ENCODE results near the gene FAM241A. TPM values are rescaled to one million over a fixed set of nuclear protein-coding genes. Genes with fewer than 3 reads are reported as not detected.

Gene FAM241A
- total and polyA plus RNA-seq, 9 of the 15 experiments (the other 6 are each of a cell fraction or from before 2014, with no cell fraction given), result 2.3 to 8.5 (median 5.3) TPM

DNA sequence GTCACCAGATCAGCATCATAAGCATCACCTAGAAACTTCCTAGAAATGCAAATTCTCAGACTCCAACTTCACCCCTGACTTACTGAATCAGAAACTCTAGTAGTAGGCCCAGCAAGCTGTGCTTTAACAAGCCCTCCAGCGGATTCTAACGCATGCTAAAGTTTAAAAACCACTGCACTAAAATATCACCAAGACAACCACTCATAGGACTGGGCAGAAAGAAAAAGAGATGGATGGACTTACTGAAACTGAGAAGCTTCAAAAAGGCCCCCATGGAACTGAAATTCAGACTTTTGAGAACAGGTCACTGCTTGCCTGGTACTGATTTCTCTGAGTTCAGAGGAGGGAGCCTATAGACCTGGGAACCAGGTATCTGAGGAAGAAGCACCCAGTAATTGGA lies 40.1 kb downstream of the FAM241A start:
- no peaks in the 10 kb centered on the region for H3K9me1 ChIP-seq (ENCODE audit: control insufficient read depth, insufficient read depth, low read length)
- no peaks in the 10 kb centered on the region for H3K4me1 ChIP-seq (replicated peaks in 1 of 2; ENCODE audit: control insufficient read depth in 2 of 2, insufficient read depth in 2 of 2, low read length in 2 of 2)
- H3K9me3 ChIP-seq (replicated peaks; ENCODE audit: control insufficient read depth, insufficient read depth, low read depth, low read length), result no peaks in the 10 kb centered on the region
- H3K27me3 ChIP-seq (ENCODE audit: control insufficient read depth in 2 of 2, insufficient read depth in 2 of 2, low read length in 2 of 2), result no peaks in the 10 kb centered on the region
- no peak overlapping the region for H3K4me3 ChIP-seq
- H2AFZ ChIP-seq (ENCODE audit: low read depth, low read length), result no peak overlapping the region
- ChIA-PET POLR2A (interaction anchor here (0.6 kb wide), 1 partner anchor 121 kb away, joined by 3 read pairs; no protein-coding TSS in a partner anchor), CTCF (ENCODE audit: low intra/inter-chr PET ratio) (no interaction called here)
- in situ Hi-C loops (cut with MboI), result no loop called here
- no peak overlapping the region for H3K27ac ChIP-seq (ENCODE audit: extremely low read depth, low read depth, low read length)
- DNase-seq (ENCODE audit: extremely low read depth in 1 of 4, low spot score in 3 of 4) (no peak), ATAC-seq (no peak), FAIRE-seq (no peak)
- H3K36me3 ChIP-seq (ENCODE audit: control insufficient read depth, insufficient read depth, low read length), result peaks cover 19% of the 10 kb centered on the region; the same call in 1 of the 3 replicates
- no peaks in the 10 kb centered on the region for H4K20me1 ChIP-seq (replicated peaks; ENCODE audit: control insufficient read depth, insufficient read depth, low read length)
- no peak overlapping the region for H3K4me2 ChIP-seq (ENCODE audit: insufficient read depth, low read length)
- no TSS peak for BruUV-seq (replicated peaks)
- H3K9ac ChIP-seq (ENCODE audit: insufficient read depth in 1 of 2, low read depth in 2 of 2, low read length in 2 of 2), result no peak overlapping the region
- 100% methylated on average over 2 of the region's 2 CpGs for WGBS (ENCODE audit: insufficient coverage, low coverage, missing lambda C conversion rate)
- no peaks in the 10 kb centered on the region for H3K79me2 ChIP-seq (ENCODE audit: control insufficient read depth, insufficient read depth, low read length)
- TF ChIP-seq ESRRA (IDR thresholded peaks at IDR 0.05; ENCODE audit: borderline replicate concordance, low read depth) (no peak), POLR2G (IDR thresholded peaks at IDR 0.05; ENCODE audit: low read depth, low read length) (no peak), TCF3 (CRISPR knock-in tag; IDR thresholded peaks at IDR 0.05) (no peak), HNRNPLL (IDR thresholded peaks at IDR 0.05; ENCODE audit: low read depth, low read length, poor library complexity, severe bottlenecking) (no peak), CEBPG (CRISPR knock-in tag; IDR thresholded peaks at IDR 0.05) (no peak), CEBPG (tag; conservative IDR thresholded peaks at IDR 0.05 in 1 of 2, IDR thresholded peaks at IDR 0.05 in 1 of 2) (no peak)
- TF ChIP-seq, protein P1, sequence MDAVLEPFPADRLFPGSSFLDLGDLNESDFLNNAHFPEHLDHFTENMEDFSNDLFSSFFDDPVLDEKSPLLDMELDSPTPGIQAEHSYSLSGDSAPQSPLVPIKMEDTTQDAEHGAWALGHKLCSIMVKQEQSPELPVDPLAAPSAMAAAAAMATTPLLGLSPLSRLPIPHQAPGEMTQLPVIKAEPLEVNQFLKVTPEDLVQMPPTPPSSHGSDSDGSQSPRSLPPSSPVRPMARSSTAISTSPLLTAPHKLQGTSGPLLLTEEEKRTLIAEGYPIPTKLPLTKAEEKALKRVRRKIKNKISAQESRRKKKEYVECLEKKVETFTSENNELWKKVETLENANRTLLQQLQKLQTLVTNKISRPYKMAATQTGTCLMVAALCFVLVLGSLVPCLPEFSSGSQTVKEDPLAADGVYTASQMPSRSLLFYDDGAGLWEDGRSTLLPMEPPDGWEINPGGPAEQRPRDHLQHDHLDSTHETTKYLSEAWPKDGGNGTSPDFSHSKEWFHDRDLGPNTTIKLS (IDR thresholded peaks at IDR 0.05; ENCODE audit: borderline replicate concordance, low read depth), result no peak
- TF ChIP-seq, protein P2, sequence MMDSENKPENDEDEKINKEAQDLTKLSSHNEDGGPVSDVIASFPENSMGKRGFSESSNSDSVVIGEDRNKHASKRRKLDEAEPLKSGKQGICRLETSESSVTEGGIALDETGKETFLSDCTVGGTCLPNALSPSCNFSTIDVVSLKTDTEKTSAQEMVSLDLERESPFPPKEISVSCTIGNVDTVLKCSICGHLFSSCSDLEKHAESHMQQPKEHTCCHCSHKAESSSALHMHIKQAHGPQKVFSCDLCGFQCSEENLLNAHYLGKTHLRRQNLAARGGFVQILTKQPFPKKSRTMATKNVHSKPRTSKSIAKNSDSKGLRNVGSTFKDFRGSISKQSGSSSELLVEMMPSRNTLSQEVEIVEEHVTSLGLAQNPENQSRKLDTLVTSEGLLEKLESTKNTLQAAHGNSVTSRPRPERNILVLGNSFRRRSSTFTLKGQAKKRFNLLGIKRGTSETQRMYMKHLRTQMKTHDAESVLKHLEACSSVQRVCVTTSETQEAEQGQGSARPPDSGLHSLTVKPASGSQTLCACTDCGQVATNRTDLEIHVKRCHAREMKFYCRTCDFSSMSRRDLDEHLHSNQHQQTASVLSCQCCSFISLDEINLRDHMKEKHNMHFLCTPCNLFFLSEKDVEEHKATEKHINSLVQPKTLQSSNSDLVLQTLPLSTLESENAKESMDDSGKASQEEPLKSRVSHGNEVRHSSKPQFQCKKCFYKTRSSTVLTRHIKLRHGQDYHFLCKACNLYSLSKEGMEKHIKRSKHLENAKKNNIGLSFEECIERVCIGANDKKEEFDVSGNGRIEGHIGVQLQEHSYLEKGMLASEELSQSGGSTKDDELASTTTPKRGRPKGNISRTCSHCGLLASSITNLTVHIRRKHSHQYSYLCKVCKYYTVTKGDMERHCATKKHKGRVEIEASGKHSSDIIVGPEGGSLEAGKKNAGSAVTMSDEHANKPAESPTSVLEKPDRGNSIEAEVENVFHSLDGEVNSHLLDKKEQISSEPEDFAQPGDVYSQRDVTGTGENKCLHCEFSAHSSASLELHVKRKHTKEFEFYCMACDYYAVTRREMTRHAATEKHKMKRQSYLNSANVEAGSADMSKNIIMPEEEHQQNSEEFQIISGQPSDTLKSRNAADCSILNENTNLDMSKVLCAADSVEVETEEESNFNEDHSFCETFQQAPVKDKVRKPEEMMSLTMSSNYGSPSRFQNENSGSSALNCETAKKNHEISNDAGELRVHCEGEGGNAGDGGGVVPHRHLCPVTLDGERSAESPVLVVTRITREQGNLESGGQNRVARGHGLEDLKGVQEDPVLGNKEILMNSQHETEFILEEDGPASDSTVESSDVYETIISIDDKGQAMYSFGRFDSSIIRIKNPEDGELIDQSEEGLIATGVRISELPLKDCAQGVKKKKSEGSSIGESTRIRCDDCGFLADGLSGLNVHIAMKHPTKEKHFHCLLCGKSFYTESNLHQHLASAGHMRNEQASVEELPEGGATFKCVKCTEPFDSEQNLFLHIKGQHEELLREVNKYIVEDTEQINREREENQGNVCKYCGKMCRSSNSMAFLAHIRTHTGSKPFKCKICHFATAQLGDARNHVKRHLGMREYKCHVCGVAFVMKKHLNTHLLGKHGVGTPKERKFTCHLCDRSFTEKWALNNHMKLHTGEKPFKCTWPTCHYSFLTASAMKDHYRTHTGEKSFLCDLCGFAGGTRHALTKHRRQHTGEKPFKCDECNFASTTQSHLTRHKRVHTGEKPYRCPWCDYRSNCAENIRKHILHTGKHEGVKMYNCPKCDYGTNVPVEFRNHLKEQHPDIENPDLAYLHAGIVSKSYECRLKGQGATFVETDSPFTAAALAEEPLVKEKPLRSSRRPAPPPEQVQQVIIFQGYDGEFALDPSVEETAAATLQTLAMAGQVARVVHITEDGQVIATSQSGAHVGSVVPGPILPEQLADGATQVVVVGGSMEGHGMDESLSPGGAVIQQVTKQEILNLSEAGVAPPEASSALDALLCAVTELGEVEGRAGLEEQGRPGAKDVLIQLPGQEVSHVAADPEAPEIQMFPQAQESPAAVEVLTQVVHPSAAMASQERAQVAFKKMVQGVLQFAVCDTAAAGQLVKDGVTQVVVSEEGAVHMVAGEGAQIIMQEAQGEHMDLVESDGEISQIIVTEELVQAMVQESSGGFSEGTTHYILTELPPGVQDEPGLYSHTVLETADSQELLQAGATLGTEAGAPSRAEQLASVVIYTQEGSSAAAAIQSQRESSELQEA (IDR thresholded peaks at IDR 0.05; ENCODE audit: low read depth), result no peak
- intact Hi-C loops (cut with micrococcal nuclease), result no loop called here

Data from K562 (cell line).